ENCODE data around the gene CEP164.
"Not testable (repeated sequence)": the region's sequence is repeated elsewhere in the genome, so short reads cannot be mapped to it uniquely, and the experiment has no call there.

The CEP164 gene

GRCh38 chr11:117305145-117305544 is 22.5 kb upstream of the CEP164 start:
- DNase-seq (ENCODE audit: low spot score), result no peak

- no peak for DNase-seq (ENCODE audit: low spot score)
Observed at GRCh38 chr11:117309310-117309709, 18.3 kb upstream of the CEP164 start.

GRCh38 chr11:117313091-117313490 is 14.6 kb upstream of the CEP164 start:
- no peak for DNase-seq (ENCODE audit: low spot score)

- DNase-seq (ENCODE audit: low spot score), result no peak
Observed at GRCh38 chr11:117313828-117314768, 13.6 kb upstream of the CEP164 start.

GRCh38 chr11:117314840-117315239 is 12.8 kb upstream of the CEP164 start:
- no peak for DNase-seq (ENCODE audit: low spot score)

- peak; percentile 51 for DNase-seq (ENCODE audit: low spot score)
Observed at GRCh38 chr11:117315285-117316196, 12.1 kb upstream of the CEP164 start.

GRCh38 chr11:117316197-117316961 is 11.3 kb upstream of the CEP164 start, which contains the start of gene BACE1:
Gene BACE1 (minus strand): TSS chr11:117316256. CDS start chr11:117315795, 461 bp downstream.
- DNase-seq (ENCODE audit: low spot score), result peak; percentile 94

GRCh38 chr11:117318738-117319137 is 8.9 kb upstream of the CEP164 start:
- DNase-seq (ENCODE audit: low spot score), result no peak

GRCh38 chr11:117319214-117319840 is 8.3 kb upstream of the CEP164 start:
- no peak for DNase-seq (ENCODE audit: low spot score)

GRCh38 chr11:117327255-117327566 is 443 bp upstream of the CEP164 start:
- not testable (repeated sequence) for DNase-seq (ENCODE audit: low spot score)

- DNase-seq (ENCODE audit: low spot score), result peak; percentile 61
Observed at GRCh38 chr11:117328375-117329010, 839 bp downstream of the CEP164 start.

GRCh38 chr11:117332843-117333242 is 5.2 kb downstream of the CEP164 start:
- no peak for DNase-seq (ENCODE audit: low spot score)

- DNase-seq (ENCODE audit: low spot score), result no peak
Observed at GRCh38 chr11:117333917-117334316, 6.3 kb downstream of the CEP164 start.

GRCh38 chr11:117334896-117335295 is 7.2 kb downstream of the CEP164 start:
- DNase-seq (ENCODE audit: low spot score), result no peak

GRCh38 chr11:117335399-117335798 is 7.7 kb downstream of the CEP164 start:
- no peak for DNase-seq (ENCODE audit: low spot score)

- DNase-seq (ENCODE audit: low spot score), result no peak
Observed at GRCh38 chr11:117337076-117337475, 9.4 kb downstream of the CEP164 start.

GRCh38 chr11:117345039-117345438 is 17.4 kb downstream of the CEP164 start:
- DNase-seq (ENCODE audit: low spot score), result peak; percentile 46

GRCh38 chr11:117354550-117354949 is 26.9 kb downstream of the CEP164 start:
- DNase-seq (ENCODE audit: low spot score), result no peak

- no peak for DNase-seq (ENCODE audit: low spot score)
Observed at GRCh38 chr11:117356126-117356890, 28.7 kb downstream of the CEP164 start.

- DNase-seq (ENCODE audit: low spot score), result no peak
Observed at GRCh38 chr11:117361432-117361831, 33.8 kb downstream of the CEP164 start.
